ENCODE data around the gene CUL2.

DNA sequence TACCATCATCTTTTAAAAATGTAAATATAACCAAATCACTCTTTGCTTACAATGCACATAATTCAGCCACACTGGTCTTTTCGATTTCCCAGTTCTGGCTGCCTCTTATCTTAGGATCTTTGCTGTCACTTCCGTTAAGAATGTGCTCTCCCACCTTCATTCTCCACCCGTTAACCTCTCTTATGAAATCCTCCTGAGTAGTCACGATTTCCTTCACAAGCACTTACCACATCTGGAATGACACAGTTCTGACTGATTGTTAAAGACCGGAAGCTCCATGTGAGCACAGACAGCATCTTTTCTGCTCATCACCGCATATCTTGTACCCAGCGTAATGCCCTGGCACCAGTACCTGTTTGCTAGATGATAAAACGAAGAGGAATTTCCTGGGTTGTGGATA is 84.3 kb downstream of the CUL2 start:
- TF ChIP-seq, protein P1, sequence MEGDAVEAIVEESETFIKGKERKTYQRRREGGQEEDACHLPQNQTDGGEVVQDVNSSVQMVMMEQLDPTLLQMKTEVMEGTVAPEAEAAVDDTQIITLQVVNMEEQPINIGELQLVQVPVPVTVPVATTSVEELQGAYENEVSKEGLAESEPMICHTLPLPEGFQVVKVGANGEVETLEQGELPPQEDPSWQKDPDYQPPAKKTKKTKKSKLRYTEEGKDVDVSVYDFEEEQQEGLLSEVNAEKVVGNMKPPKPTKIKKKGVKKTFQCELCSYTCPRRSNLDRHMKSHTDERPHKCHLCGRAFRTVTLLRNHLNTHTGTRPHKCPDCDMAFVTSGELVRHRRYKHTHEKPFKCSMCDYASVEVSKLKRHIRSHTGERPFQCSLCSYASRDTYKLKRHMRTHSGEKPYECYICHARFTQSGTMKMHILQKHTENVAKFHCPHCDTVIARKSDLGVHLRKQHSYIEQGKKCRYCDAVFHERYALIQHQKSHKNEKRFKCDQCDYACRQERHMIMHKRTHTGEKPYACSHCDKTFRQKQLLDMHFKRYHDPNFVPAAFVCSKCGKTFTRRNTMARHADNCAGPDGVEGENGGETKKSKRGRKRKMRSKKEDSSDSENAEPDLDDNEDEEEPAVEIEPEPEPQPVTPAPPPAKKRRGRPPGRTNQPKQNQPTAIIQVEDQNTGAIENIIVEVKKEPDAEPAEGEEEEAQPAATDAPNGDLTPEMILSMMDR (IDR thresholded peaks at IDR 0.05; ENCODE audit: poor library complexity): no peak
- TF ChIP-seq EZH2 (IDR thresholded peaks at IDR 0.05; ENCODE audit: borderline replicate concordance) (no peak), EZH2phosphoT487 (IDR thresholded peaks at IDR 0.05; ENCODE audit: low read depth, severe bottlenecking, unreplicated experiment) (no peak)

Measured in hepatocyte (in vitro differentiated cells).